Heart right ventricle (tissue), 16 donors: ENCODE measurements around the gene NCS1. TPM values are rescaled to one million over a fixed set of nuclear protein-coding genes. Genes with fewer than 3 reads are reported as not detected.
"Not testable (repeated sequence)": the region's sequence is repeated elsewhere in the genome, so short reads cannot be mapped to it uniquely, and the experiment has no call there.

Source experiments
- ATAC-seq, 8 donors: fragments of 200-7000 bp; cut with Tn5 transposase; one replicate each; pipeline ENCODE4 v1.9.1; 2020; ENCODE audit warnings: mild to moderate bottlenecking in 8 of 8, moderate library complexity in 8 of 8, moderate number of reproducible peaks in 1 of 8
- DNase-seq, 2 donors: peaks; one replicate each; pipeline ENCODE4 v3.0.0-alpha.2; 2020
- H3K27ac ChIP-seq, 10 donors: fragments of 200-600 bp; sonication (generic) in 2 of 10; one replicate each; pipeline versions ENCODE4 v1.5.0 to v1.8.0; 2020 to 2022; ENCODE audit warnings: mild to moderate bottlenecking in 3 of 10
- H3K27me3 ChIP-seq, 7 donors: fragments of 200-600 bp; one replicate each; pipeline ENCODE4 v1.8.0; 2021 to 2022; ENCODE audit warnings: mild to moderate bottlenecking in 2 of 7
- H3K36me3 ChIP-seq, 9 donors: fragments of 200-600 bp; sonication (generic) in 1 of 9; one replicate each; pipeline versions ENCODE4 v1.5.0 to v1.8.0; 2020 to 2022; ENCODE audit warnings: mild to moderate bottlenecking in 2 of 9
- H3K4me1 ChIP-seq, 9 donors: fragments of 200-600 bp; sonication (generic) in 1 of 9; one replicate each; pipeline versions ENCODE4 v1.5.0 to v1.8.0; 2020 to 2022; ENCODE audit warnings: mild to moderate bottlenecking in 4 of 9
- H3K4me3 ChIP-seq, 10 donors: fragments of 200-600 bp; sonication (generic) in 2 of 10; one replicate each; pipeline versions ENCODE4 v1.5.0 to v1.8.0; 2020 to 2022; ENCODE audit warnings: mild to moderate bottlenecking in 7 of 10, moderate library complexity in 2 of 10
- H3K9me3 ChIP-seq, 11 donors: fragments of 200-600 bp in 10 of 11; sonication (generic) in 2 of 11; one replicate each; pipeline versions ENCODE4 v1.5.0 to v1.8.0; 2013 to 2022; ENCODE audit warnings: mild to moderate bottlenecking in 2 of 11, control low read depth in 1 of 11, moderate library complexity in 1 of 11
- WGBS, 2 donors: extraction: QIAGEN DNeasy Blood & Tissue Kit; methylation state at CpG; one replicate each; pipeline ENCODE4 v1.1.7; 2013; ENCODE audit warnings: inconsistent platforms in 1 of 2; 5-methylcytosine and 5-hydroxymethylcytosine counted together
- intact Hi-C, 10 donors: fragments of 100-400 bp; cut with DNase I; formaldehyde crosslinking; loops; one replicate each; pipeline versions ENCODE4 v1.11.1 to v1.14.2; 2022
- polyA plus RNA-seq, 2 donors: library from polyadenylated mRNA; stranded (reverse); fragments of 200-250 nt; gene quantifications; one replicate each; pipeline ENCODE4 v1.2.3, GENCODE V29; 2013
- total RNA-seq, 10 donors: library from RNA; stranded (reverse); fragmentation: NEBNext Ultra II Directional in 3 of 10; extraction: Animal tissue kit (Norgen Biotek cat#: 25700) in 3 of 10; gene quantifications; one replicate each; pipeline versions ENCODE4 v1.2.1 to v1.2.4, GENCODE V29; 2021 to 2023
- TF ChIP-seq, protein P1 (sequence below), 9 donors: fragments of 200-600 bp; sonication (generic) in 2 of 9; IDR thresholded peaks; one replicate each; pipeline versions ENCODE4 v1.5.0 to v1.8.0; 2021 to 2022; ENCODE audit warnings: antibody characterized with exemption in 9 of 9, mild to moderate bottlenecking in 5 of 9, moderate library complexity in 1 of 9
- donor health status: Arrhythmogenic right ventricular cardiomyopathy.
- donor health status: ischemic (EF 13 %, LVEDD 7.1; RV severe dilation, severe dysfunction).
- donor health status: healthy with polysubstance abuse.
- donor health status: DM: no; HTN: yes; CAD: no.
- donor health status: DM: no; HTN: no; CAD: no.
- donor health status: ischemic (EF 25% LVEDD 6.9; RV normal size, moderate dysfunction).
- donor health status: ischemic (EF 25% LVEDD 5.7; RV mildly dilated, moderate dysfunction).
- donor health status: healthy.
- donor health status: DM: yes; HTN: yes; CAD: no.
- donor health status: Ischemic cardiomyopathy.
- donor health status: ischemic (EF 35%, LVEDD 5.7; RV mildly dilated, moderate dysfunction).
- donor health status: nonischemic (EF 11% LVEDD 7.7; RV severe dilation, severe dysfunction).
- donor health status: DM: yes; HTN: yes; CAD: no.
- donor health status: PGD.
- donor health status: ischemic (EF 29% LVEDD 5.4; RV normal size, mild dysfunction).
- donor health status: nonischemic (EF 23%, LVEDD 6.1; RV moderate dilation, normal function).

The NCS1 gene
- total and polyA plus RNA-seq, 12 donors = 2.0 to 16.2 (median 7.0) TPM

DNA sequence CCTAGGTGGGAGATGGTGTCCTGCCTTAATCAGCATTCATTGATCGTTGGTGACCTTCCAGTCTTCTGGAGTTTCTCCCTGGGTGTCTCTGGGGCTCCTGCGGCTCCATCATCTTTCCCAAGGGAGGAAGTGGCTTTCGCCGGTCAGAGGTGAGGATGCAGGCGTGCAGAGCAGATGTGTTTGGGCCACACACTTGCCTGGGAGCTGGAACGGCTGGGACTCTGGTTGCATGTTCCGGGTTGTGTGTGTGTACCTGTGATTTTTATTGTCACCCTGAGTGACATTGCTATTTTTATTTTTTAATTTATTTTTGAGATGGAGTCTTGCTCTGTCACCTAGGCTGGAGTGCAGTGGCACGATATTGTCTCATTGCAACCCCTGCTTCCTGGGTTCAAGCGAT, 103.0 kb downstream of the NCS1 start:
- WGBS, 2 donors = 70 to 78% methylated on average over 9 of the region's 9 CpGs
- ATAC-seq = no peak
- peak overlapping the region in 1 of 10 donors; percentile 52 for H3K27ac ChIP-seq
- TF ChIP-seq, protein P1, sequence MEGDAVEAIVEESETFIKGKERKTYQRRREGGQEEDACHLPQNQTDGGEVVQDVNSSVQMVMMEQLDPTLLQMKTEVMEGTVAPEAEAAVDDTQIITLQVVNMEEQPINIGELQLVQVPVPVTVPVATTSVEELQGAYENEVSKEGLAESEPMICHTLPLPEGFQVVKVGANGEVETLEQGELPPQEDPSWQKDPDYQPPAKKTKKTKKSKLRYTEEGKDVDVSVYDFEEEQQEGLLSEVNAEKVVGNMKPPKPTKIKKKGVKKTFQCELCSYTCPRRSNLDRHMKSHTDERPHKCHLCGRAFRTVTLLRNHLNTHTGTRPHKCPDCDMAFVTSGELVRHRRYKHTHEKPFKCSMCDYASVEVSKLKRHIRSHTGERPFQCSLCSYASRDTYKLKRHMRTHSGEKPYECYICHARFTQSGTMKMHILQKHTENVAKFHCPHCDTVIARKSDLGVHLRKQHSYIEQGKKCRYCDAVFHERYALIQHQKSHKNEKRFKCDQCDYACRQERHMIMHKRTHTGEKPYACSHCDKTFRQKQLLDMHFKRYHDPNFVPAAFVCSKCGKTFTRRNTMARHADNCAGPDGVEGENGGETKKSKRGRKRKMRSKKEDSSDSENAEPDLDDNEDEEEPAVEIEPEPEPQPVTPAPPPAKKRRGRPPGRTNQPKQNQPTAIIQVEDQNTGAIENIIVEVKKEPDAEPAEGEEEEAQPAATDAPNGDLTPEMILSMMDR (IDR thresholded peaks at IDR 0.05) = no peak
- no peak overlapping the region for H3K4me3 ChIP-seq
- no peaks in the 10 kb centered on the region for H3K36me3 ChIP-seq
- H3K4me1 ChIP-seq = peaks cover 0 to 36% (median 3%) of the 10 kb centered on the region in 9 donors
- peaks cover 0 to 6% (median 0%) of the 10 kb centered on the region in 7 donors for H3K27me3 ChIP-seq
- no peak for DNase-seq
- no peaks in the 10 kb centered on the region for H3K9me3 ChIP-seq
- intact Hi-C loops = no loop called here

DNA sequence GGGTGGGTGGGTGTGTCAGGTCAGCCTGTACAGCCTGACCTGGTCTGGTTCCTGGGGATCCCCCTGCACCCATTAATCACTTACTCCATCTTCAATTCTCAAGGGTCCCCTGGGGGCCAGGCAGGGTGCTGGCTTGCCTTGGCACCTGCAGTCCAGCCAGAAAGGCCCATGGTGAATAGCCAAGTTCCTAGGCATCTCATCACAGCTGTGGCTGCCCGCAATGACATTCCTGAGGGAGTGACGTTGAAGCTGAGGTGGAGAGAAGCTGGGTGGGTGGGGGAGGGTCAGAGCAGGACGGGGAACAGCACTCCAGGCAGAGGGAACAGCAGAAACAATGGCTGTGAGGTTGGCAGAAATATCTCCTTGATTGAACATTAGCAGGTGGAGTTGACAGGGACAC, 103.9 kb downstream of the NCS1 start:
- TF ChIP-seq, protein P1 (IDR thresholded peaks at IDR 0.05) = no peak
- H3K9me3 ChIP-seq = no peaks in the 10 kb centered on the region
- H3K36me3 ChIP-seq = no peaks in the 10 kb centered on the region
- H3K4me1 ChIP-seq = peaks cover 0 to 27% (median 2%) of the 10 kb centered on the region in 9 donors
- no peak overlapping the region for H3K4me3 ChIP-seq
- 55 to 72% methylated on average over 3 of the region's 3 CpGs for WGBS, 2 donors
- H3K27me3 ChIP-seq = peaks cover 0 to 6% (median 0%) of the 10 kb centered on the region in 7 donors
- no peak for DNase-seq
- intact Hi-C loops = no loop called here
- no peak overlapping the region for H3K27ac ChIP-seq
- no peak for ATAC-seq

DNA sequence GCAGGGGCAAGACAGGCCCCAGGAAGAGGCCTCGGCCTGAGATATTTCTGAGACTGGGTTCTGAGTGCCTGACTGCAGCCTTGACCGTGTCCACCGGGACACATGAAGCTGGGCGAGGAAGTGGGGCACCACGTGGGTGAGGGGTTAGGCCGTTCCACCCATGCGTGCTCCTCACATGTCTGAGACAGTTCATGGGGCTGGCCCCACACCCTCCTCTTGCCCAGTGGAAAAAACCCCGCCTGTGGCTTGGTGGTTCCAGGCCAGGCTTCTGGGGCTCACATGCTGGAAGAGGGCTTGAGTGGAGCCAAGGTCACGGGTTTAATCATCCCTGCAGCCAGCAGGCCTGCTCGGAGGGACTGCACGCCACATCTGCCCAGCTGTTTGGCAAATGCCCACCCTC, 104.8 kb downstream of the NCS1 start:
- Histone ChIP-seq H3K9me3 (no peaks in the 10 kb centered on the region), H3K4me3 (no peak overlapping the region), H3K27ac (no peak overlapping the region), H3K4me1 (peaks cover 0 to 23% (median 2%) of the 10 kb centered on the region in 9 donors), H3K27me3 (peaks cover 0 to 6% (median 0%) of the 10 kb centered on the region in 7 donors), H3K36me3 (no peaks in the 10 kb centered on the region)
- WGBS, 2 donors = 86 to 88% methylated on average over 11 of the region's 11 CpGs
- ATAC-seq (peak in 3 of 8 donors; percentile 31 to 39 (median 31)), DNase-seq (no peak)
- TF ChIP-seq, protein P1 (IDR thresholded peaks at IDR 0.05) = no peak
- intact Hi-C loops = no loop called here

DNA sequence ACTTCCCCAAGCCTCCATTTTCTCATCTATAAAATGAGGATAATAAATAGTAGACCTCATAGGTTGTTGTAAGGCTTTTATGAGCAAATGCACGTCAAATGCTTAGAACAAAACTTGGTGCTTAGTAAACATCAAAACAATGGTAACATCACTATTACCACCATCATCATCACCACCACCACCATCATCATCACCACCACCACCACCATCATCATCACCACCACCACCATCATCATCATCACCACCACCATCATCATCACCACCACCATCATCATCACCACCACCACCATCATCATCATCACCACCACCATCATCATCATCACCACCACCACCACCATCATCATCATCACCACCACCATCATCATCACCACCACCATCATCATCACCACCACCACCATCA, 105.3 kb downstream of the NCS1 start:
- intact Hi-C loops, ATAC-seq: not testable (repeated sequence)

DNA sequence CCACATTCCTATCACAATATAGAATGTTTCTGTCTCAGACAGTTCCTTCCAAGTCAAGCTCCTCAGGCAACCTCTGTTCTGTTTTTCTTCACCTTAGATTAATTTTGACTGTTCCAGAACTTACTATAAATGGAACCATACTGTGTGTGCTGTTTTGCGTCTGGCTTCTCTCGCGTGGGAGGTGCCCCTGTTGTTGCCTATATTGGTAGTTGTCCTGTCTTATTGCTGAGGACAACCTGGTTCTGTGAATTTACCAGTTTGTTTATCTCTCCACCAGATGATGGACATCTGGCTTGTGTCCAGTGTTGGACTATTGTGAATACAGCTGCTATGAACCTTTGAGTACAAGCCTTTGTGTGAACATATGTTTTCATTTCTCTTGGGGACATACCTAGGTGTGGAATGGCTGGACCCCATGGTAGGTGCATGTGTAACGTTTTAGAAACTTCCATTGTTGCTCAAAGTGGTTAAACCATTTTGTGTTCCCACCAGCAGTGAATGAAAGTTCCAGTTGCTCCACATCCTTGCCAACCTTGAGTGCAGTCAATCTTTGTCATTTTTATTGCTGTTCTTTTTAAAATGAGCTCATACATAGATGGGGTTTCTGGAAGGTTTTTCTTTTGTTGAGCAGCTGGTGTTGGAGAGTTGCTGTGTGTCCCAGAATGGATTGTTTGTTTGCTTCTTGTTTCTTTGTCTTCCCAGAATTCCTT, 111.5 kb downstream of the NCS1 start:
- TF ChIP-seq, protein P1 (IDR thresholded peaks at IDR 0.05) = no peak
- DNase-seq (no peak), ATAC-seq (no peak)
- WGBS, 2 donors = 56 to 65% methylated on average over 4 of the region's 4 CpGs
- H3K27me3 ChIP-seq = peaks cover 0 to 29% (median 8%) of the 10 kb centered on the region in 7 donors
- no peak overlapping the region for H3K4me3 ChIP-seq
- H3K36me3 ChIP-seq = no peaks in the 10 kb centered on the region
- H3K9me3 ChIP-seq = no peaks in the 10 kb centered on the region
- intact Hi-C loops = no loop called here
- peaks cover 5 to 54% (median 25%) of the 10 kb centered on the region in 9 donors for H3K4me1 ChIP-seq
- peak overlapping the region in 1 of 10 donors; percentile 0 for H3K27ac ChIP-seq

More for the DNA sequence above, 105.3 kb downstream of the NCS1 start:
- H3K27ac ChIP-seq, H3K36me3 ChIP-seq, H3K4me3 ChIP-seq, DNase-seq, H3K27me3 ChIP-seq, H3K9me3 ChIP-seq: not testable (repeated sequence)
- peaks cover 0 to 25% (median 8%) of the 10 kb centered on the region in 9 donors for H3K4me1 ChIP-seq
- WGBS, 2 donors = 94 to 96% methylated on average over 1 of the region's 1 CpG
